Right lobe of liver (tissue), 6 donors: ENCODE measurements around the gene TEX54. TPM values are rescaled to one million over a fixed set of nuclear protein-coding genes. Genes with fewer than 3 reads are reported as not detected.
"Not testable (repeated sequence)": the region's sequence is repeated elsewhere in the genome, so short reads cannot be mapped to it uniquely, and the experiment has no call there.

Experiments
- ATAC-seq, 4 donors: fragments of 200-7000 bp; cut with Tn5 transposase; one replicate each; pipeline ENCODE4 v1.9.1; 2020; ENCODE audit warnings: mild to moderate bottlenecking in 4 of 4, moderate library complexity in 4 of 4
- DNase-seq, 3 donors: peaks; one replicate each; pipeline ENCODE4 v3.0.0-alpha.2; 2020
- H3K27ac ChIP-seq, 3 donors: fragments of 200-600 bp; one replicate each; pipeline ENCODE4 v1.8.0; 2022
- H3K27me3 ChIP-seq, 2 donors: fragments of 200-600 bp; one replicate each; pipeline ENCODE4 v1.8.0; 2022
- H3K36me3 ChIP-seq, 4 donors: fragments of 200-600 bp; sonication (generic) in 1 of 4; one replicate each; pipeline versions ENCODE4 v1.5.1 to v1.8.0; 2017 to 2022; ENCODE audit warnings: control low read depth in 1 of 4
- H3K4me1 ChIP-seq, 4 donors: fragments of 200-600 bp; sonication (generic) in 1 of 4; one replicate each; pipeline versions ENCODE4 v1.5.1 to v1.8.0; 2017 to 2022; ENCODE audit warnings: control low read depth in 1 of 4
- H3K4me3 ChIP-seq, 3 donors: fragments of 200-600 bp; one replicate each; pipeline ENCODE4 v1.8.0; 2022
- H3K9me3 ChIP-seq, 4 donors: fragments of 200-600 bp; sonication (generic) in 1 of 4; one replicate each; pipeline versions ENCODE4 v1.5.1 to v1.8.0; 2017 to 2022; ENCODE audit warnings: control low read depth in 1 of 4
- CTCF ChIP-seq, 4 donors: fragments of 200-600 bp in 3 of 4; fragments of 450-650 bp in 1 of 4; IDR thresholded peaks; one replicate each; pipeline versions ENCODE4 v1.5.1 to v1.8.0; 2016 to 2022; ENCODE audit warnings: antibody characterized with exemption in 4 of 4, mild to moderate bottlenecking in 2 of 4
- POLR2A ChIP-seq: fragments of 450-650 bp; IDR thresholded peaks from one replicate; pipeline ENCODE4 v1.6.1; 2017; ENCODE audit warnings: antibody characterized with exemption, mild to moderate bottlenecking
- WGBS: methylation state at CpG from one replicate; pipeline ENCODE4 v1.1.6; 2018; ENCODE audit warnings: low coverage, low lambda C conversion rate; ENCODE audit not compliant: insufficient coverage; ENCODE audit errors: missing lambda C conversion rate; 5-methylcytosine and 5-hydroxymethylcytosine counted together
- intact Hi-C, 2 donors: fragments of 100-400 bp; cut with DNase I; formaldehyde crosslinking; loops; one replicate each; pipeline versions ENCODE4 v1.11.2 to v1.14.1; 2022
- total RNA-seq, 6 experiments: library from RNA; depleted of rRNA in 2 of 6; stranded (reverse); fragments of >200 nt in 2 of 6; fragmentation: NEBNext Ultra II Directional in 3 of 6; extraction: Animal tissue kit (Norgen Biotek cat#: 25700) in 3 of 6; gene quantifications; one replicate each; pipeline versions ENCODE4 v1.1.0 to v1.2.4, GENCODE V29; 2016 to 2023
- donor health status: DM: no; HTN: yes; CAD: no.
- donor health status: DM: no; HTN: no; CAD: no.
- donor health status: DM: no; HTN: no; CAD: no.
- donor health status: DM: no; HTN: yes; CAD: no.
- donor health status: DM: no; HTN: yes; CAD: no.

The TEX54 gene
- total RNA-seq, 6 experiments from 2014 or later = not detected

DNA sequence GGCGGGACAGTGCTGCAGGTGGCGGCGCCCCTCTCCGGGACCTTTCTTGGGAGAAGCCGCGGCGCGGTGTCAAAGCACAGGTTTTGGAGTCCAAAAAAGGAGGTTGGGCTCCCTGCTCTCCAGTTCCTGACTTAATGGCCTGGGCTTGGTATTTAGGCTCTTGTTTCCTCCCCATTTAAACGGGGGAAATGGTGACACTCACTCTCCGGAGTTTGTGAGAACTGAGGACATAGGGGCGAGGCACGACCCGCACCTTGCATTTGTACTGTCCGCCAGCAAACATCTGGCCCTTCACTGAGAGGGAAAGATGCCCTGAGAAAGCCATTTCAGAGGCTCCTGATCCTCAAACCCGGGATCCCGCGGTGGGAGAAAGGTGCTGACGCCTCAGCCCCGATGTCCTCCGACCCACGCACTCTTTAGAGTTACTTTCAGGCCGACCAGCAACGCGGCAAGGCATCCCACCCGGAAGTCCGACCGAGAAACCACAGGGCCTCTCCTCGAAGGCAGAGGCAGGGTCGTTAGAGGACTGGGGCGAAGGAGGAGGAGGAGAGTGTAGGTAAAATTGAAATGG is 9.6 kb upstream of the TEX54 start:
- H3K27me3 ChIP-seq = no peaks in the 10 kb centered on the region
- H3K27ac ChIP-seq = peak overlapping the region; percentile 94 to 99 (median 98)
- no peak for TF ChIP-seq CTCF (IDR thresholded peaks at IDR 0.05)
- TF ChIP-seq POLR2A = no peak
- peaks cover 0 to 15% (median 3%) of the 10 kb centered on the region in 4 donors for H3K4me1 ChIP-seq
- H3K36me3 ChIP-seq = no peaks in the 10 kb centered on the region
- DNase-seq (peak; percentile 46 to 65 (median 59)), ATAC-seq (peak in 3 of 4 donors; percentile 2 to 6 (median 4))
- peak overlapping the region; percentile 39 to 64 (median 62) for H3K4me3 ChIP-seq
- no peaks in the 10 kb centered on the region for H3K9me3 ChIP-seq
- intact Hi-C loops = no loop called here
- WGBS = 8% methylated on average over 17 of the region's 30 CpGs

- WGBS = under 1% methylated on average over 33 of the region's 33 CpGs
- intact Hi-C loops = no loop called here
- H3K4me1 ChIP-seq = peaks cover 0 to 15% (median 3%) of the 10 kb centered on the region in 4 donors
- H3K9me3 ChIP-seq = no peaks in the 10 kb centered on the region
- H3K27me3 ChIP-seq = no peaks in the 10 kb centered on the region
- peak; percentile 77 to 91 (median 84) for DNase-seq
- ATAC-seq = peak; percentile 73 to 82 (median 74)
- H3K27ac ChIP-seq = peak overlapping the region; percentile 94 to 99 (median 98)
- H3K36me3 ChIP-seq = peaks cover 0 to 3% (median 0%) of the 10 kb centered on the region in 4 donors
- peak overlapping the region; percentile 39 to 95 (median 88) for H3K4me3 ChIP-seq
- peak; percentile 100 for TF ChIP-seq POLR2A
- TF ChIP-seq CTCF (IDR thresholded peaks at IDR 0.05) = no peak
These were observed 8.9 kb upstream of the TEX54 start for GRCh38 chr11:62841361-62842170.

DNA sequence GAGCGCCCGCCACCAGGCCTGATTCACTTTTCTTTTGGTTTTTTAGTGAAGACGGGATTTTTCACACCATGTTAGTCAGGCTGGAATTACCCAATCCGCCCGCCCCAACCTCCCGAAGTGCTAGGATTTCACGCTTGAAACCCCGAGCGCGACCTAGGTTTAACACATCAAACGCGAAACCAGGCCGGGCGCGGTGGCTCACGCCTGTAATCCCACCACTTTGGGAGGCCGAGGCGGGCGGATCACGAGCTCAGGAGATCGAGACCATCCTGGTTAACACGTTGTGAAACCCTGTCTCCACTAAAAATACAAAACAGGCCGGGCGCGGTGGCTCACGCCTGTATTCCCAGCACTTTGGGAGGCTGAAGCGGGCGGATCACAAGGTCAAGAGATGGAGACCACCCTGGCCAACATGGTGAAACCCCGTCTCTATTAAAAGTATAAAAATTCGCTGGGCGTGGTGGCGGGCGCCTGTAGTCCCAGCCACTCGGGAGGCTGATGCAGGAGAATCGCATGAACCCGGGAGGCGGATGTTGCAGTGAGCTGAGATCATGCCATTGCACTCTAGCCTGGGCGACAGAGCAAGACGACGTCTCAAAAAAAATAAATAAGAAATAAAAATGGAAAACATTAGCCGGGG is 8.2 kb upstream of the TEX54 start:
- ATAC-seq = peak; percentile 5 to 21 (median 16)
- Histone ChIP-seq H3K27ac (peak overlapping the region; percentile 94 to 99 (median 98)), H3K4me1 (peaks cover 0 to 15% (median 3%) of the 10 kb centered on the region in 4 donors), H3K4me3 (peak overlapping the region; percentile 84 to 95 (median 88))
- H3K36me3 ChIP-seq, H3K9me3 ChIP-seq, H3K27me3 ChIP-seq, intact Hi-C loops: not testable (repeated sequence)
- WGBS = 1% methylated on average over 38 of the region's 41 CpGs
- DNase-seq = peak; percentile 71 to 73 (median 72)

DNA sequence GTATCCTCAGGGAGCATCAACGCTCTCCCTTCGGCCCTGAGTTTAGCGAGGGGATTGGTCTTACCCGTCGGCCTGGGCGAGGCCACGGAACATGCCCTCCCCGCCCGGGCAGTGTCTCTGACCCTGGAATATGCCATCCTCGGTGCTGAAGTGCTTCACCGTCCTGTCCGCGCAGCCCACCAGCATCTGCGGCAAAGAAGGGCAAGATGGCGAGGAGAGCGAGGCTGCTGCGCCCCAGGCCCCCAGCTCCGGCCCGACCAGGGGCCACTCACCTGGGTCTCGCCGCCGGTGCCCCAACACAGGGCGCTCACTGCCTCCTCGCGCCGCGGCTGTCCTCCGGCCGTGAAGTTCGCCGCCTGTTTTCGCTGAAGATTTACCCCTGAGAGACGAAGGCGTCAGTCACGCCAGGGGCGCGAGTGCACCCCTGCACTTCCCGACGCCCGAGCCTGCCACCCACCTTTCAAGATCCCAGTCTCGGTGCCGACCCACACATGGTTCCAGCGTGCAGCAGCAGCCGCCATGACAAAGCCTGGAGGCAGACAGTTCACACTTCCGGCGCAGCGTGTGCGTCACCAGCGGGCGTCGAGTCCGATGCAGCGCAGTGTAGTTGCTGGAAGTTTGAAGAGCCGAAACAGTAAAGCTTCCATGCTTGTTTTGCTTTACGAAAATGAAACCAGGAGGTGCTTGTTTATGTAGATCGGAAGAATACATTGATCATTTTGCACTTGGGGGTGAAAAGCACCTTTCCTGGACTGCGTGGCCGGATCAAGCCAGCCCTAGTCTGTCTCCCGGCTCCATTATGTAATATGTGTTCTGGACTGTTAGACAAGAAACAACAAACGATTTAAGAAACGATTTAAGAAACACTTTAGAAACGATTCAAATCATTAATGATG is 6.7 kb upstream of the TEX54 start, which contains the start of gene WDR74:
Gene WDR74, minus strand, starts transcription at position 541 of the 896 bp plus-strand sequence. Its CDS starts 20 bp downstream, at position 521.
- intact Hi-C loops = no loop called here
- WGBS = 0% methylated on average over 28 of the region's 62 CpGs

More for the DNA sequence above, 6.7 kb upstream of the TEX54 start, which contains the start of gene WDR74:
- DNase-seq (peak; percentile 95 to 96 (median 95)), ATAC-seq (peak; percentile 63 to 73 (median 68))
- Histone ChIP-seq H3K4me3 (peak within 1 kb of the TSS; percentile 84 to 95 (median 88)), H3K27ac (peak within 1 kb of the TSS; percentile 94 to 99 (median 98)), H3K4me1 (peaks cover 0 to 15% (median 3%) of the 10 kb centered on the region in 4 donors), H3K27me3 (no peaks in the 10 kb centered on the region), H3K36me3 (peaks cover 0 to 20% (median 7%) of the 10 kb centered on the region in 4 donors), H3K9me3 (no peaks in the 10 kb centered on the region)
- TF ChIP-seq POLR2A (peak; percentile 81), CTCF (IDR thresholded peaks at IDR 0.05) (no peak)
